Measurements from ENCODE around the gene SLC2A8. TPM values are rescaled to one million over a fixed set of nuclear protein-coding genes. Genes with fewer than 3 reads are reported as not detected.

The SLC2A8 gene
- total and polyA plus RNA-seq, 3 donors from 2014 or later = 62.7 to 128 (median 68.6) TPM

- no peak overlapping the region for H3K27ac ChIP-seq
- no peaks in the 10 kb centered on the region for H3K9me3 ChIP-seq
- H3K4me1 ChIP-seq = peaks cover 10% of the 10 kb centered on the region
- H3K36me3 ChIP-seq (ENCODE audit: low read depth, missing control alignments) = no peaks in the 10 kb centered on the region
- WGBS, 2 donors = 68 to 96% methylated on average over 4 to 12 of the region's 12 CpGs
- no peak overlapping the region for H3K4me3 ChIP-seq
- DNase-seq = peak; percentile 31
- TF ChIP-seq POLR2A (IDR thresholded peaks at IDR 0.05) = no peak
- TF ChIP-seq, protein P1, sequence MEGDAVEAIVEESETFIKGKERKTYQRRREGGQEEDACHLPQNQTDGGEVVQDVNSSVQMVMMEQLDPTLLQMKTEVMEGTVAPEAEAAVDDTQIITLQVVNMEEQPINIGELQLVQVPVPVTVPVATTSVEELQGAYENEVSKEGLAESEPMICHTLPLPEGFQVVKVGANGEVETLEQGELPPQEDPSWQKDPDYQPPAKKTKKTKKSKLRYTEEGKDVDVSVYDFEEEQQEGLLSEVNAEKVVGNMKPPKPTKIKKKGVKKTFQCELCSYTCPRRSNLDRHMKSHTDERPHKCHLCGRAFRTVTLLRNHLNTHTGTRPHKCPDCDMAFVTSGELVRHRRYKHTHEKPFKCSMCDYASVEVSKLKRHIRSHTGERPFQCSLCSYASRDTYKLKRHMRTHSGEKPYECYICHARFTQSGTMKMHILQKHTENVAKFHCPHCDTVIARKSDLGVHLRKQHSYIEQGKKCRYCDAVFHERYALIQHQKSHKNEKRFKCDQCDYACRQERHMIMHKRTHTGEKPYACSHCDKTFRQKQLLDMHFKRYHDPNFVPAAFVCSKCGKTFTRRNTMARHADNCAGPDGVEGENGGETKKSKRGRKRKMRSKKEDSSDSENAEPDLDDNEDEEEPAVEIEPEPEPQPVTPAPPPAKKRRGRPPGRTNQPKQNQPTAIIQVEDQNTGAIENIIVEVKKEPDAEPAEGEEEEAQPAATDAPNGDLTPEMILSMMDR (IDR thresholded peaks at IDR 0.05) = no peak
- H3K27me3 ChIP-seq = no peaks in the 10 kb centered on the region
- intact Hi-C loops (cut with DNase I; ENCODE audit: low total_unique reads) = no loop called here
These were observed 21.1 kb downstream of the SLC2A8 start for GRCh38 chr9:127418037-127418471.

- peaks cover 15% of the 10 kb centered on the region for H3K4me1 ChIP-seq
- H3K4me3 ChIP-seq = no peak overlapping the region
- intact Hi-C loops (cut with DNase I; ENCODE audit: low total_unique reads) = no loop called here
- H3K27ac ChIP-seq = no peak overlapping the region
- TF ChIP-seq POLR2A (IDR thresholded peaks at IDR 0.05) = no peak
- TF ChIP-seq, protein P1 (IDR thresholded peaks at IDR 0.05) = no peak
- DNase-seq = no peak
- H3K9me3 ChIP-seq = no peaks in the 10 kb centered on the region
- 89 to 91% methylated on average over 6 of the region's 6 CpGs for WGBS, 2 donors
- no peaks in the 10 kb centered on the region for H3K36me3 ChIP-seq (ENCODE audit: low read depth, missing control alignments)
- no peaks in the 10 kb centered on the region for H3K27me3 ChIP-seq
These were observed 22.4 kb downstream of the SLC2A8 start for GRCh38 chr9:127419348-127419747.

- H3K27me3 ChIP-seq = no peaks in the 10 kb centered on the region
- no peaks in the 10 kb centered on the region for H3K36me3 ChIP-seq (ENCODE audit: low read depth, missing control alignments)
- intact Hi-C loops (cut with DNase I; ENCODE audit: low total_unique reads) = no loop called here
- WGBS, 2 donors = 87 to 92% methylated on average over 7 of the region's 7 CpGs
- TF ChIP-seq, protein P1 (IDR thresholded peaks at IDR 0.05) = no peak
- TF ChIP-seq POLR2A (IDR thresholded peaks at IDR 0.05) = no peak
- no peak overlapping the region for H3K27ac ChIP-seq
- peaks cover 26% of the 10 kb centered on the region for H3K4me1 ChIP-seq
- H3K4me3 ChIP-seq = no peak overlapping the region
- DNase-seq = no peak
- no peaks in the 10 kb centered on the region for H3K9me3 ChIP-seq
These were observed 24.1 kb downstream of the SLC2A8 start for GRCh38 chr9:127421057-127421456.

DNA sequence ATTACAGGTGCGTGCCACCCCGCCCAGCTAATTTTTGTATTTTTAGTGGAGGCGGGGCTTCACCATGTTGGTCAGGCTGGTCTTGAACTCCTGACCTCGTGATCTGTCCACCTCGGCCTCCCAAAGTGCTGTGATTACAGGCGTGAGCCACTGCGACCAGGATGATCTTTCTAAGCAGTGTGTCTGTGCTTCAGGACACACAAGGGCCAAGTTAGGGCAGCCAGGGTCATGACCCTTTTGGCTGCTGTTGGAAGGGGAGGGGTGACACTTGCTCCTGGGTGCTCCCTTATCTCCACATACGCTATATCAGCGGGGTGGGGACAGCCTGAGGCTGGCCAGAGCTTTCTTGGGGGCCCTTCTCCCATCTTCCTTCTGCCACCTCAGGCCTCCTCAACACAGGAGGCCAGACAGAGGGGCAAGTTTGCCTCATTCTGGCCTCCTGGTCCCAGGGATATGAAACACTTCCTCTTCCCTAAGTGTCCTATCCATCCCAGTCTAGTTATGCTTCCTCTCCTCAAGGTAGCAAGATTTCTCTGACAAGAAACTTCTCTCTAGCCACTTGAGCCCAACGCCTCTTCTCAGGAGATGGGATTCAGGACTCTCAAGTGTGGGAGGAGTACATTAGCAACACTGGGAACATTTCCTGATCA is 25.3 kb downstream of the SLC2A8 start:
- no peaks in the 10 kb centered on the region for H3K36me3 ChIP-seq (ENCODE audit: low read depth, missing control alignments)
- DNase-seq = no peak
- no peaks in the 10 kb centered on the region for H3K9me3 ChIP-seq
- 81 to 84% methylated on average over 9 to 10 of the region's 10 CpGs for WGBS, 2 donors
- no peak overlapping the region for H3K4me3 ChIP-seq
- TF ChIP-seq POLR2A (IDR thresholded peaks at IDR 0.05) = no peak
- TF ChIP-seq, protein P1 (IDR thresholded peaks at IDR 0.05) = no peak
- intact Hi-C loops (cut with DNase I; ENCODE audit: low total_unique reads) = no loop called here
- no peaks in the 10 kb centered on the region for H3K27me3 ChIP-seq
- H3K4me1 ChIP-seq = peaks cover 26% of the 10 kb centered on the region
- H3K27ac ChIP-seq = no peak overlapping the region

GRCh38 chr9:127422787-127423186 is 25.8 kb downstream of the SLC2A8 start:
- Histone ChIP-seq H3K4me1 (peaks cover 26% of the 10 kb centered on the region), H3K27me3 (no peaks in the 10 kb centered on the region), H3K27ac (peak overlapping the region in 1 of 2 donors; percentile 92), H3K36me3 (ENCODE audit: low read depth, missing control alignments) (no peaks in the 10 kb centered on the region), H3K4me3 (peak overlapping the region; percentile 85 to 96), H3K9me3 (no peaks in the 10 kb centered on the region)
- DNase-seq = no peak
- WGBS, 2 donors = 26 to 38% methylated on average over 6 of the region's 6 CpGs
- intact Hi-C loops (cut with DNase I; ENCODE audit: low total_unique reads) = no loop called here
- TF ChIP-seq POLR2A (IDR thresholded peaks at IDR 0.05) = no peak
- TF ChIP-seq, protein P1 (IDR thresholded peaks at IDR 0.05) = no peak
